ENCODE results near the gene SGPP1. TPM values are rescaled to one million over a fixed set of nuclear protein-coding genes. Genes with fewer than 3 reads are reported as not detected.
"Not testable (repeated sequence)": the region's sequence is repeated elsewhere in the genome, so short reads cannot be mapped to it uniquely, and the experiment has no call there.

The SGPP1 gene
- total RNA-seq, 1 experiment from 2014 or later = 13.3 TPM

DNA sequence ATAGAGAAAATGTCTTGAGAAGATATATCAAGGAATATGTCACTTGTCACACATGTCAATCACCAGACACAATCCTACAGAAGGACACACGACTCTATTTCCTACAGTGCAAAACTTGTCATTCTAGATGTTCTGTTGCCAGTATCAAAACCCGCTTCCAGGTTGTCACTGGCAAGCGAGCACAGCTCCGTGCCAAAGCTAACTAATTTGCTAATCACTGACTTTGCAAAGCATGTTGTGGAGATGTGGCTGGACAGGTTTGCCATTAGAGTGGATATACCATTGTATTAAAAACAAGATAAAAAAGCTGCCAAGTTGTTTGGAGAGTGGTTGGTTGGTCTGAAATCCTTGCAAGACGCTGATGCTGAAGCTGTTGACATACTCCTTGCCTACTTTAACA is 7.9 kb upstream of the SGPP1 start:
- DNase-seq (ENCODE audit: low read depth) = no peak
- in situ Hi-C loops (cut with HindIII; ENCODE audit: low pct_unique_long_range_greater_than_20kb, low sequenced_read_pairs) = no loop called here

DNA sequence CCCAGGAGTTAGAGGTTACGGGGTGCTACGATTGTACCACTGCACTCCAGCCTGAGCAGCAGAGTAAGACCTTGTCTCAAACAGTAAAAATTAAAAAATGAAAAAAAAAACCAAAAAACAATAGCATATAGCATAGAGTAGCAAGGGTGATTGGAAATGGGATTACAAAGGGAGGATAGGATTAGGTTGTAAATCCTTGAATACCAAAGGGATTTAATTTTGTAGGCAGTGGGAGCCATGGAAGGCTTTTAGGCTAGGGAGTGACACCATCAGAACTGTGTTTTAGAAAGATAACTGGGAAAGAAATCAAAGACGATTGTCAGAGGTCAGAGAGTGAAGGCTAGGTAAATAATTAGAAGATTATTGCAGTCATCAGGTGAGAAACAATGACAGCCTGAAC is 2.8 kb upstream of the SGPP1 start:
- in situ Hi-C loops (cut with HindIII; ENCODE audit: low pct_unique_long_range_greater_than_20kb, low sequenced_read_pairs) = no loop called here
- no peak for DNase-seq (ENCODE audit: low read depth)

DNA sequence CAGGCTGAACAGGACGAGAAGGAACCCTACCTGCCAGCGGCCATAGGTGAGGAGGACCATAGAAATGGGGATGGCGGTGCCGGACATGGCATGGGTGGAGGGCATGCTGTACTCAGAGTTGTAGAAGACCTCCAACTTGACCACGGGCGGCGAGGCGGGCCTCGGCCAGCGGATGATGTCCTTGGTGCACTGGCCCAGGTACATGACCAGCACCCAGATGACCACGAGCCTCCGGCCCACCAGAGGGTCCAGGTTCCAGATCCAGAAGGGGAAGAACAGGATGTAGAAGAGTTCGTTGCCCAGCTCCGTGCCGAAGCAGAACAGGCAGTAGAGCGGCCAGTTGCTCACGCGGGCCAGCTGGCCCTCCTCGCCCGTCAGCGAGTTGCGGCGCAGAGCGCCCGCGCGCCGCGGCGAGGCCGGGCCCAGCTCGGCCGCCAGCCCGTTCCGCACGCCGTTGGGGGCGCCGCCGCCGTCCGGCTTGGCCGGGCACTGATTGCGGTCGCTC is 582 bp downstream of the SGPP1 start:
- in situ Hi-C loops (cut with HindIII; ENCODE audit: low pct_unique_long_range_greater_than_20kb, low sequenced_read_pairs) = no loop called here

DNA sequence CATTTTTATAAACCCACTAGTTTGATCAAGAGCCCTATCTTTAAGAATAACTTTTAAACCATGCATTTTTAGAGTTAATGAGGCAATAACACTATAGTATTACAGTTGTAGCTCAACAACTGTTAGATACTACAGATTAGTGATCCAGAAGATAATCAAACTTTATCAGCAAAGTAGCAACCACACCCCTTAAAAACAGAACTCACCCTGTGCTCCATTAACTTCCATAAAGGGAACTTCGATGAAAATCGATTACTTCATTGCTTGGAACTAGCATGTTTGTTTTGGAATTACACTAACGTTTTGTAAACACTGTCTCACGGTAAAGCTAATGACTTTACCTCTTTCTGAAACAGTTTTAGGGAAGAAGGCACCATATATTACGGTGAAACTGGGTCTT is 1.4 kb downstream of the SGPP1 start:
- no peak for DNase-seq (ENCODE audit: low read depth)
- in situ Hi-C loops (cut with HindIII; ENCODE audit: low pct_unique_long_range_greater_than_20kb, low sequenced_read_pairs) = no loop called here

More for the DNA sequence above, 582 bp downstream of the SGPP1 start:
- DNase-seq (ENCODE audit: low read depth) = peak; percentile 30

DNA sequence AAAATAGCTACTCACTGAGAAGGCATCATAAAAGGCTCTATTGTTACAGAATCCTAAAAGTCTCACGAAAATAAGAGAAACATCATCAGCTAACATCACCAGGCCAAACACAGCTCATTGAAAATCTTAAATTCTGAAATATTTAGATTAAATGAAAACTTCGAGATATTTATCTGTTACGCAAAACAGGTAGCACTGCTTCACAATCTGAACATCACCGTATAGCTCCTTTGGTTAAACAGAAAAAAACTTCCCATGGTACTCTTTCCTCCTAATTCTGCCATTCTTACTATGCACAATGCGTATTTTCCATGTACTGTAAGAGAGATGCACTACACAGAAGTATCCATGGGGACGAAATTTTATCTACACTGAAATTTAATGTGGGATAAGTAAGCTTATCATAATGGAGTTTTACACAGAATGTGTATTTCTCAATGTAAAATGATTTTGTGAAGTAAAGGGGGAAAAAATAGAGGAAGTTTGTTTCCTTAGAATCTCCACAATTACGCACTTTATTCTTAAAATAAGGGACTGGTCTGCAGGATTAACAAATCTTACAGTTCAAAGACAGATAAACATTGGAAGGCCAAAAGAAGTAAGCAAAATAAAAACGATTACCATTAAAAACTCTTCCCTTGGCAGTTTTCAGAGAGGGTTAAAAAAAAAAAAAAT is 1.9 kb downstream of the SGPP1 start:
- DNase-seq (ENCODE audit: low read depth) = no peak
- in situ Hi-C loops (cut with HindIII; ENCODE audit: low pct_unique_long_range_greater_than_20kb, low sequenced_read_pairs) = no loop called here

DNA sequence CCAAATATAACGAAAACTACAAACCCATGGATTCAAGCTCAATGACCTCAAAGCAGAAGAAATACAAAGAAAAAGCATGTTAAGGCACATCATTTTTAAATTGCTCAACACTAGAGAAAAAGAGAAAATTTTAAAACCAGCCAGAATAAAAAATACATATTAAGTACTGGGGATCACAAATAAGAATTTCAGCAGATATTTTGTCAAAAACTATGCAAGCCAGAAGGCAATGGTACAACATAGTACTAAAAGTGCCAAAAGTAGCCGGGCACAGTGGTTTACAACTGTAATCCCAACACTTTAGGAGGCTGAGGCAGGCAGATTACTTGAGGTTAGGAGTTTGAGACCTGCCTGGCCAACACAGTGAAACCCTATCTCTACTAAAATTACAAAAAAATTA is 10.2 kb downstream of the SGPP1 start:
- in situ Hi-C loops (cut with HindIII; ENCODE audit: low pct_unique_long_range_greater_than_20kb, low sequenced_read_pairs) = no loop called here
- peak; percentile 26 for DNase-seq (ENCODE audit: low read depth)

DNA sequence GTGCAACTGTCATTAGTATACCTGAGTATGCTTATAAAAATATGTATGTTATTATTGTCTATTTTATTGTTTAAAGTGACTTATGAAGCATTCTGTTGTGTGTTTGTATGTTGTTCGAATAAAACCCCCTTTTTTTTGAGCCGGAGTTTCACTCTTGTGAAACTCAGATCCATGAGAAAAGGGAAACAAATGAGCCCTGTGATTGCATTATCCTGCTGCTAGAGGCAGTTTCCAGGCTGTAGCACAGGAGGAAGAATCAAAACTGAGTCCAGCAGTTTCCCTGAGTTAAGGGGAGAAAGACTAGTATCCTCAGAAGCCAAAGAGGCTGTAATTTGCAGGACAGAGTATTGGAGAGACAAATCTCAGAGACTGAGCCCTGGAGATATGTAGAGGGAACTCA is 12.5 kb downstream of the SGPP1 start:
- no peak for DNase-seq (ENCODE audit: low read depth)
- in situ Hi-C loops (cut with HindIII; ENCODE audit: low pct_unique_long_range_greater_than_20kb, low sequenced_read_pairs) = no loop called here

DNA sequence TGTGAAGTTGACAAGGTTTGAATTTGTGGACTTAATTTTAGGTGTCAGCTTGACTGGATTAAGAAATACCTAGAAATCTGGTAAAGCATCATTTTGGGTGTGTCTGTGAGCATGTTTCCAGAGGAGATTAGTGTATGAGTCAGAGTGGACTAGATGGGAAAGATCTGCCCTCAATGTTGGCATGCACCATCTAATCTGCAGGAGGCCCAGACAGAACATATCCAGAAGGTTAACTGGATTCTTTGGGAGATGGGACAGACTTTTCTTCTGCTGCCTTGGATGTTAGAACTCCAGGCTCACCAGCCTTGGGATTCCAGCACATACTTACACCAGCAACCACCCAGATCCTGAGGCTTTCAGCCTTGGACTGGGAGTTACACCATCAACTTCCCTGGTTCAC is 14.1 kb downstream of the SGPP1 start:
- in situ Hi-C loops (cut with HindIII; ENCODE audit: low pct_unique_long_range_greater_than_20kb, low sequenced_read_pairs) = no loop called here
- DNase-seq (ENCODE audit: low read depth) = no peak

DNA sequence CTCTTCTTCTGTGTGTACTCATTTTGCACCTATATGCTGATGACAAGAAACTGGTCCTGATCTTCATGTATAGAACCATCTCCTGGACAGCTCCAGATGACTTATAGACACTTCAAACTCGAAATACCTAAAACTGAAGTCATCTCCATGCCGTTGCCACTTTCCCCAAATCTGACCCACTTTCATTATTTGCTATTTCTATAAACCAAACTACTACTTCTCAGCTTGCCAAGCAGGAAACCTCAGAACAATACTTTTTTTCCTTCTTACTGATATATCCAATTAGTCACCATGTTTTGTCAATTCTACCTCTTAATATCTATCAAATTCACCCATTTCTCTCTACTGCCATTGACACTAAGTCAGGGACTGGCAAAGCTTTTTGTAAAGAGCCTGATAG is 14.8 kb downstream of the SGPP1 start:
- no peak for DNase-seq (ENCODE audit: low read depth)
- in situ Hi-C loops (cut with HindIII; ENCODE audit: low pct_unique_long_range_greater_than_20kb, low sequenced_read_pairs) = no loop called here

DNA sequence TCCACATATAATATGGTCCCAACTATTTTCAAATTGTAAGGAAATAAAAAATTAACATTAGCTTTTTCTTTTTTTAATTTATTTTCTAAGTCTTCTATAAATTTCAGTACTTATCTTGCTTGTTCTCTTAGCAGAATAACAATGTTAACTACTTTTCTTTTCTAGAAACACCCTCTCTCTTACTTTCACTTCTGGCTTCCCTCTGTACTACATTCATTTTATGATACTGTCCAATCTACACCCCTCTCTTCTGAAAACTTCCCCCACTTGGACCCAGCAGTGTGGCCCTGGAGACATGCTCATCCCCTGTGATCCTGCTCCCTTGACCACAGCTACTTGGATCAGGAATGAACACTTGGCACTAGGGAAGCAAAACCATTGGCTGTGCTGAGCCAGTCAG is 15.7 kb downstream of the SGPP1 start:
- in situ Hi-C loops (cut with HindIII; ENCODE audit: low pct_unique_long_range_greater_than_20kb, low sequenced_read_pairs) = no loop called here
- no peak for DNase-seq (ENCODE audit: low read depth)

DNA sequence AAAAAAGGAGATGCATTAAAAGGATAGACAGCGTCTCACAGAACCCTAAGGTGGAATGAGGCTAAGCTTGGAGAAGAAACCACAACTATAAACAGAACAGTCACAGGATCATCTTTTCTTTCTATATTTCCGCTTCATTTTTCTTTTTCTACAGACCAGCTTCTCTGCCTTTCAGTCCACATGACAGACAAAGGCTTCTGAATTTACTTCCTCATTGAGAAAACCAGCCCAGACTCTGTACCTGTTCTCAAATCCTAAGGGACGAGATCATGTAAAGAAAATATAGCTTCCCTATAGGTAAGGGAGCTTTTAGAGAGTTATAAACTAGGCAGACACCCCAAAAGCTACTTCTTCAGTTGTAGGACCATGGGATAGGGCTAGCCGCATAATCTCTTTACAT is 17.4 kb downstream of the SGPP1 start:
- DNase-seq (ENCODE audit: low read depth) = no peak
- in situ Hi-C loops (cut with HindIII; ENCODE audit: low pct_unique_long_range_greater_than_20kb, low sequenced_read_pairs) = no loop called here

DNA sequence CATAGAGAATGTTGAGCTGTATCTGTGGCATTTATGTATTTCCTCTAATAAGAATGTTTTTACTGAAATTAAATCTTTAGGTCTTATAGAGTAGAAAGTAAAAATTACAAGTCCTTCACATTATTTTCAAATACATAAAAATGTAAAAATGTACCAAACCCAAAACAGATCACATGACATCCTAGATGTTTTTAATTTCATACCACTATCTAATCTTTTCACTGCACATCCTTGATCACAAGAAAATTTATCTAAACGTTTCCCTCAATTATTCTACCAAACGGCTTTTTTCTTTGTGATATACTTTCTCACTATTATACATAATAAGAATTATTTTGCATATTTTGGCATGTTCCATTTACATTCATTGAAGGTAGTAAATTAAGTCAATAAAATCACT is 18.3 kb downstream of the SGPP1 start:
- in situ Hi-C loops (cut with HindIII; ENCODE audit: low pct_unique_long_range_greater_than_20kb, low sequenced_read_pairs) = no loop called here
- no peak for DNase-seq (ENCODE audit: low read depth)

DNA sequence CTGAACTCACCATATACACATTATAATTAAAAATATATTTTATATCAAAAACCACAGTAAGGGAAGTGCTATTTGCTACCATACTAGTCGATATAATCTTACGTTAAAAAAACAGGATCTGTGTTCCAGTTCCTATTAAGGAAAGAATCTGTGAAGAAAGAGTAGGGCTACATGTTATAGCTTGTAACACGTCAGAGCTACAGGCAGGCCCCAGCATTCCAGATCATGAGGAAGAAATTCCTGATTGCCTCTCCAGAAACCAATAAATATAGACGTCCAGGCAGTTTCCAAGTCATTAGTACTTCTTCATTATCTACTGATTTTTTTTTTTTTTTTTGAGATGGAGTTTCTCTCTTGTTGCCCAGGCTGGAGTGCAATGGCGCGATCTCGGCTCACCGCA is 20.6 kb downstream of the SGPP1 start:
- no peak for DNase-seq (ENCODE audit: low read depth)
- in situ Hi-C loops (cut with HindIII; ENCODE audit: low pct_unique_long_range_greater_than_20kb, low sequenced_read_pairs) = no loop called here

DNA sequence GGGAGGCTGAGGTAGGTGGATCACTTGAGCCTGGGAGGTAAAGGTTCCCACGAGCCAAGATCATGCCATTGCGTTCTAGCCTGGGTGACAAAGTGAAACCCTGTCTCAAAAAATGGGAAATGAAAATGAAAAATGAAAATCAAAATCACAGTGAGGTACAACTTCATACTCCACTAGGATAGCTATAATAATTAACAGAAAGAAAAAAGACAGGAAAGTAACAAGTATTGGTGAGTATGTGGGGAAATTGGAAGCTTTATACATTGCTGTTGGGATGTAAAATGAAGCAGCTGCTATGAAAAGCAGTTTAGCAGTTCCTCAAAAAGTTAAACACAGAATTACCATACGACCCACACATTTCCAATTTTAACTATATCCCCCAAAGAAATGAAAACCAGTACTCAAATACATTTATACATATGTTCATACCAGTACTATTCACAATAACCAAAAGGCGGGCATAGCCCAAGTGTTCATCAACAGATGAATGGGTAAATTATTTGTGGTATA is 22.2 kb downstream of the SGPP1 start:
- DNase-seq (ENCODE audit: low read depth) = no peak
- in situ Hi-C loops (cut with HindIII; ENCODE audit: low pct_unique_long_range_greater_than_20kb, low sequenced_read_pairs) = no loop called here

DNA sequence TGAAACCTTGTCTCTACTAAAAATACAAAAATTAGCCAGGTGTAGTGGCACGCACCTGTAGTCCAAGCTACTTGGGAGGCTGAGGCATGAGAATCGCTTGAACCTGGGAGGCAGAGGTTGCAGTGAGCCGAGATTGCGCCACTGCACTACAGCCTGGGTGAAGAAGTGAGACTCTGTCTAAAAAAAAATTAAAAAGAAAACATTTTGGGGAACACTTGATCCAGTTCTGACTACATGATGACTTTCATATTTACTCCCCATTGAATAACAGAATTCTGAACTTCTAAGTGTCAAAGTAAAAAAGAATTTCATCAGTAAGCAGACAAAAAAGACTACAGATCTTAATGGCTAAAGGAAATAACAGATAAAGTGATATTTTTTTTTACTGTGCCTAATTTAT is 25.3 kb downstream of the SGPP1 start:
- DNase-seq (ENCODE audit: low read depth); in situ Hi-C loops (cut with HindIII; ENCODE audit: low pct_unique_long_range_greater_than_20kb, low sequenced_read_pairs): not testable (repeated sequence)

DNA sequence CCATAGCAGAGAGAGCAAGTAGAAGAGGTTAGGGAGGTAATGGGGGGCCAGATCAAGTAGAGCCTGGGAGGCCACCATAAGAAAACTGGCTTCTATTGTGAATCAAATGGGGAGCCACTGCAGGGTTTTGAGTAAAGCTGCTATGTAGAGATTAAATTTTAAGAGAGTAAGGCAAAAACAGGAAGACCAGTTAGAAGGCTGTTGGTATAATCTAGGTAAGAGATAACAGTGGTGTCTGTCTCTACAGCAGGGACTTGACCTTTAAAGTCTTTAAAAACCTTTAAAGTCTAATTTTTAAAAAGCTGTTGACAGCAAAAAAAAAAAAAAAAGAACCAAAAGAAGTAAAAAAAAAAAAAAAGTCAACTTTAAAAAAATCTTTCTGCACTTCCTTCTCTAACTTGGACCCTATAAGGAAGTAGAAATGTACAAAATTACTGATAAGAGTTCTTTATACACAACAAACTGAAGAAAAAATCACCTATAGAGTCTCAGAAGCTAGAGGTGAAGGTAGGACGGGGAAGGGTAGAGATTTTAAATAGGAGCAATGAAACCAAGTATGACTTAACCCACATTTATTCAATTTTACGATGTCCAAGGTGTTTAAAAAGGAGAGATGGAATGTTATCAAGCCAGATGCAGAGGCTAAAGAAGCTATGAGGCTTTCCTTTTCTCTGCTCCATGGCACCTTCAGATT is 26.1 kb downstream of the SGPP1 start:
- DNase-seq (ENCODE audit: low read depth) = no peak
- in situ Hi-C loops (cut with HindIII; ENCODE audit: low pct_unique_long_range_greater_than_20kb, low sequenced_read_pairs) = no loop called here

DNA sequence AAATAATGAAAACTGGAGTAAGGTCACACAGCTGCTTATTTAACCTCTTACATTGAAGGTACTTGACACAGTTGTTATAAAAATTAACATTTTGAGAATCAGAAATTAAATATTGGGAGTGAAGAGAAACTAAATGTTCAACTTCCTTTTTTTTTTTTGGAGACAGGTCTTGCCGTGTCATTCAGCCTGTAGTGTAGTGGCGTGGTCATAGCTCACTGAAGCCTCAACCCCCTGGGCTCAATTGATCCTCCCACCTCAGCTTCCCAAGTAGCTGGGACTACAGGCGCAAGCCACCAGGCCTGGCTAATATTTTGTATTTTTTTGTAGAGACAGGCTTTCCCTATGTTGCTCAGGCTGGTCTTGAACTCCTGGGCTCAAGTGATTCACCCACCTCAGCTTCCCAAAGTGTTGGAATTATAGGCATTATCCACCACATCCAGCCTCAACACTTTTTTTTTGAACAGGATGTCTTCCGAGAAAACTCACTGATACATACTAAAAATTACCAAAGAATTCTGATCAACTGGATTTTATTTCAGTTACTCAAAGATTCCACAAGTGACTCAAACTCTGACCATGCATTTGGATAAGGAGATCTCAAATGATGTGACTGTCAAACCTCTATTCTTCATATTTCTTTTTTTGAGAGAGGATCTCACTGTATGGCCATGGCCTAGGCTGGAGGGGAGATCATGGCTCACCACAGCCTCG is 35.4 kb downstream of the SGPP1 start:
- DNase-seq (ENCODE audit: low read depth) = no peak
- in situ Hi-C loops (cut with HindIII; ENCODE audit: low pct_unique_long_range_greater_than_20kb, low sequenced_read_pairs) = no loop called here

DNA sequence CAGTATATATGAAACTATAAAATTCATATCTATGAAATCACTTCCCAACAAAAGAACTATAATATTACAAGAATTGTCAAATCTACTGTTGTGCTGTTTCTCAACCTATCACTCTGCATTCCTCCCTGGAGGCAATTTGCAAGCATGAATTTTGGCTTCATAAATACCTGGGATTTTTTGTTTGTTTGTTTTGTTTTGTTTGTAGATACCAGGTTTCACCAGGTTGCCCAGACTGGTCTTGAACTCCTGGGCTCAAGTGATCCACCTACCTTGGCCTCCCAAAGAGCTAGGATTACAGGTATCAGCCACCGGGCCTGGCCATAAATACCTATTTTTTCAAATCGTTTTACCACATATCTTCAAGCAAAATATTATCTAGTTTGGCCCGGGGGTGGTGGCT is 38.7 kb downstream of the SGPP1 start:
- in situ Hi-C loops (cut with HindIII; ENCODE audit: low pct_unique_long_range_greater_than_20kb, low sequenced_read_pairs) = no loop called here
- DNase-seq (ENCODE audit: low read depth) = no peak

DNA sequence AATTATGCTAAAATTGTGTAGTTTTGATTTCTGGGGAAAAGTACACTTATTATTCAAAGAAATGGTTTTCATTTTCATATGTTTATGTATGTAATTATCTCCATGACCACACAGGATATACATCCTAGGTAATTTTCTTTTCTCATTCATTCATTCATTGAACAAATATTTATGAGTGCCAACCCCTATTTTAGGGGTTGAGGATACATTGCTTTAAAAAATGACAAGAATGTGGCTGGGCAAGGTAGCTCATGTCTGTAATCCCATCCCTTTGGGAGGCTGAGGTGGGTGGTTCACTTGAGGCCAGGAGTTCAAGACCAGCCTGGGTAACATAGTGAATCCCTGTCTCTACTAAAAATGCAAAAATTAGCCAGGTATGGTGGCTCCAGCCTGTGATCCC is 40.9 kb downstream of the SGPP1 start:
- in situ Hi-C loops (cut with HindIII; ENCODE audit: low pct_unique_long_range_greater_than_20kb, low sequenced_read_pairs) = no loop called here

More for the DNA sequence above, 40.9 kb downstream of the SGPP1 start:
- no peak for DNase-seq (ENCODE audit: low read depth)
